ENCODE measurements around the gene ODC1.

Gene ODC1

DNA sequence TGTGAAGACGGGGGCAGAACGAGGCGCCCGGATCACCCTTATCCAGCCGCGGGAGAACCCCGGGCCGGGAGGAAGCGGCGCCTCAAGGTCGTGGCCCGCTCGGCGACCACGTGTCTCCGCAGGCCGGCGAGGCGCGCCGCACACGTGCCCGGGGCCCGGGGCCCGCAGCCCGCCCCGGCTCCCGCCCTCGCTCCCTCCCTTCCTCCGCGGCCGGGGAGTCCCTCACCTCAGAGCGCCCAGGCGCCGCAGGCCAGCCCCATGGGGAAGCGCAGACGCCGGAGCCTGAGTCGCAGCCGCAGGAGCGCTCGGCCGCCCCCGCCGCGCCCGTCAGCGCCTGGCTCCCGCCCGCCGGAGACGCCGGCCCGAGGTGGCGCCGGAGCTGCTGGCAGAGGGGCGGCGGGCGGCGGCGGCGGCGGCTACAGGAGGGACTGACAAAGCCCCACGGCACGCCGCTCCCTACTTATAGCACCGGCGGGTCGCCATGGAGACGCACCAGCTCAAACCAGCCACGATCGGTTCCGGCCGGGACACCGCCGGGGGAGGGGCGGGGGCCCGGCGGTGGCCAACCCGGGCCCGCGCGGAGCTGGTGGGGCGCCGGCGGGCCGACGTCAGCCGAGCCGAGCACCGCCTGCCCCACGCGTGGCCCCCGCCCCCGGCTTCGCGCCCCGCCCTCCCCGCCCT, at the start of gene ODC1:
ODC1 (minus strand) TSS at position 433 of the 681 bp plus-strand sequence. CDS start 3,295 bp downstream, outside the sequence.
- DNase-seq, result peak; percentile 98

DNA sequence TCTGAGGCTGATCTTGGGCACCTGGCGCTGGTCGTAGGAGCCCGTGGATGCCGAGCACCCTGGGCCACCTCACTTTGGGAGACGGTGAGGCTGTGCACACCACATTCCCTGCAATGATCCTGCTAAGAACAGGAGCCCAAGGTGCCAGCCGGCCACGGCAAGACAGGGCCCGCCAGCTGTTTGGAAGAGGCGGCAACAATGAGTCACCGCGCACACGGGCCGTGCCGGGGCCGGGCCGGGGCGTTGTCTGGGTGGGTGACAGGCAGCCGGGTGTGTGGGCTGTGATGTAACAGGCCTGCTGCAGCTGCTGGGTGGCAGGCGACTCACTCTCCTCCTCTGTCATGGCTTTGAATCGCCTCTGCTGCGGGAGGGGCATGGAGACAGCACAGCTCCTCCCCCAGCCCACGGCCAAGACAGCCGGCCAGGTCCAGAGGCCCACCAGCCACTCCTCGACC, 49.7 kb upstream of the ODC1 start:
- peak; percentile 58 for DNase-seq

DNA sequence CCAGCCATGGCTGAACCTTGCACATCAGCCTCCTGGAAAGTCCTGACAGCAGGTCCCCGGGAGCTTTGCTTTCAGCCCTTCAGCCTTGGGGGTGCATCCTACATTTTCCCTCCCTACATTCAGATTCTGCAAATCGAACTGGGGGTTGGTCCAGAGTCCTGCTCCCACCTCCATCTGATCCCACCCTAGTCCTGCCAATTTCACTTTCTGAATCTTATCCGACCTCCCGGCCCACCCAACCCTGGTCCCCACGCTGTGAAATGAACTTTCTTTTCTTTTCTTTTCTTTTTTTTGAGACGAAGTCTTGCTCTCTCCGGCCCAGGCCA, 47.8 kb upstream of the ODC1 start:
- DNase-seq, result no peak

DNA sequence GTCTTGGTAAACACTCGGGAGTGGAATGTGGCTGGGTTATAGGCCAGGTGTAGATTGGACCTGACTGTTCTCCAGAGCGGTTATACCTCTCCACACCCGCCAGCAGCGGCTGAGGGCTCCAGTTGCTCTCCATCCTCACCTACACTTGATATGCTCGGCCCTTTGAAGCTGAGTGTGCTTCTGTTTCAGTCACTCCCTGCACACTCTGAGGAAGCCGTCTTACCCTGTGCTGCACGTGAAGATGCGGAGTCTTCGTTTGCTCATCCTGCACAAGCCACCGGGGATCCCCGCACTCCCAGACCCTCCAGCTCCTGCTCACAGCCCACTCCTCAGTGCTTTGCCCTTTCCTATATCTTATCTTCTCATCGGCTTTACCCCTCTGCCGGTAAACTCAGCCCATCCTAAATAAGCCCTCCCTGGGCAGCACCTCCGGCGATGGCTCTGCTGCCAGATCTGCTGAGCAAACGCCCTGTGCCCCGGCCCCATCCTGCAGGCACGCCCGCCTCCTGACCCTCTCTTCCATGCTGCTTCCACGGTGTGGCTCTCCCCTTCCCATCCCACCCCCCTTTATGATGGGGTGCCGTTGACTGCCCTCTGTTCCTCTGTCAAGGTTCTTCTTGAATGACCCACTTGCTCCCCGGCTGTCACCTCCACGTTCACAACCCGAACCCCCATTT, 47.3 kb upstream of the ODC1 start:
- no peak for DNase-seq

DNA sequence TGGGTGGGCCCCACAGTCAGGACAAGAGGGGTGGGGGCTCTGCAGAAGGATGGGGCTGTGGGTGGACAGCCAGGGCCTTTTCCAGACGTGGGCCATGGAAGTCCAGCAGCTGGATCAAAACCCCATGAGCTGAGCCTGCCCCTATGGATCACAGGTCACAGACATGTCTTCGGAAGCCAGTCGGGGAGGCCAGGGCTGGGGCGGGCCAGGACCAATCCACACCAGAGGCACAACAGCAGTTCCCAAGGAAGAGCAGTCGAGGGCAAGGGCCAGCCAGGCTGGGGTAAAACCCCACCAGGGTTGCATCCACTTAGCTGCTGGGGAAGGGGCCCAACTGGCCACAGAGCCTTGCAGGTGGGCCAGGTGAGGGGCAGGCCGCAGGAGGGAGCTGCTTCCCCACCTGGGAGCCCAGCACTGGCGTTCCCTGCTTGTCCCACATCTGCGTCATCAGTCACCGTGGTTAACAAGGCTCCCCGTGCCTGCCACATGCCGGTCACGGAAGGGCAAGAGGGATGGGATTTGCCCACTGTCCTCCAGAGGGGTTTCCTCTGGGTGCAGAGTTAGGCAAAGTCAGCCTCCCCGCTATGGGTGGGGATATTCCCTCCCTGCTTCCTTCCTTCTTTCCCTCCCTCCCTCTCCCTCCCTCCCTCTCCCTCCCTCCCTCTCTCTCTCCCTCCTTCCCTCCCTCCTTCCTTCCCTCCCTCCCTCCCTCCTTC, 46.4 kb upstream of the ODC1 start:
- no peak for DNase-seq

DNA sequence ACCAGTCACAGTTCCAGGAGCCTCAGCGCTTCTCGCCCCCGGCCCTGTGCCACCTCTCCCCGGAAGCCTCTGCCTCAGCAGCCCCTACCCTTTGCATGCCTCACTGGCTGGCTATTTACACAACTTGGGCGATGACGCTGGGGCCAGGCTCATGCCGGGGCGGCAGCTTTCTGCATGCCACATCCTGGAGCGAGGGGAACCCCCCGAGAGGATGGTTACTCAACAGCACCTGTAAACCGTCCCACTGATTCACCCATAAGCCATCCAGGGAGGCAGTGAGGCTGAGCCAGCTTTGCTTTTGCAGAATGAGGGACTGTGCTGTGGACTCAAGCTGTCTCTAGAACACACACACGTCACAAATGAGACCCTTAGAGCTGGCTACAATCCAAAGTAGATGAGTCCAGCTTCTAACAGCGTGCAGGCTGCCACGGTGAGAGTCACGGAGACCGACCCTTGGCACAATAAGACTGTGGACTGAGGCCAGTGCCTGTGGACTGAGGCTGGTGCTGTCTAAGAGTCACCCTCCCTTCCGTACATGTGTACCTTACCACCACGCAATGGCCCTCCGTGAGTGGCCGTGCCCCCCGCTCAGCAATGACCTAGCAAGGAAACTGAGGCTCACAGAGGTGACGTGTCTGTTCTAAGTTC, 45.6 kb upstream of the ODC1 start:
- peak; percentile 90 for DNase-seq

DNA sequence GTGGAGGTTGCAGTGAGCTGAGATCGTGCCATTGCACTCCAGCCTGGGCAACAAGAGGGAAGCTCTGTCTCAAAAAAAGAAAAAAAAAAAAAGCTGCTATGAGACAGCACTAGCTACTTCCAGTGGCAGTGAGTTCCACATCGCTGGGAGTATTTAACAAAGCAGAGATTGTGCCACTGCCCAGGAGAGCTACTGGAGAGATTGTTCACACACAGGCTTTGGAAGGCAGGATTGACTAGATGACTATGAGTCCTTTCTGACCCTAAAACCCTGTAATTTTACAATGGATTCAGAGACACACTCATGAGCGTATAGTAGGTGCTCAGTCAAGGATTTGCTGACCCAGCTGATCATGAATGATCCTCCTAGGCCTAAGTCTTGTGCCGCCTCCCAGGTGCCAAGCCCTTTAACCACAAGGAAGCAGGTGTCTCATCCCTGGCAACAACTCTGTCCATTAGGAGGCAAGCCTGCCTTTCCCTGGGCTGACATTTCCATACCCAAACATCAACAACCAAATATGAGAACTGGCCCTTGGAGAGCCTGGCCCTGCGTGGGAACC, 45.0 kb upstream of the ODC1 start:
- DNase-seq, result no peak

DNA sequence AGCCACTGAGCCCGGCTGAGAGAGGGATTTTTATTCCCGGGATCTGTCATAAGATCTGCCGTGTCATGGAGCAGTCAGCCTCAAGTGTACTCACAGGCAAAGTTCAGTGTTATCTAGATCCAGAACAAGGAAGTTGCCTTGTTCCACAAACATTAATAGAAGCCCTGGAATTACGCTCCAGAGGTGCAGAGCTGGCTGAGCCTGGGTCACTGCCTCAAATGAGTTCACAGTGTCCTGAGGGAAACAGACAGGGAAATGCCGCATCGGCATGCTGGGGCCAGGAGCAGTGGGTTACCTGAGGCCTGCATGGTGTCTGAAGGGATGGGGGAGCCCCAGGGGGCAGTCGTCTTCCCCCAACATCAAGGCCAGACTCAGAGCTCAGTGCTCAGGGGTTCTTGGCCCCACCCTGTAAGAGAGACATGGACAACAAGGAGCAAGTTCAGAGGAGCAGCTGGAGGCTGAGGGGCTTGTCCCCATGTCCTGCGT, 42.7 kb upstream of the ODC1 start:
- DNase-seq, result no peak

DNA sequence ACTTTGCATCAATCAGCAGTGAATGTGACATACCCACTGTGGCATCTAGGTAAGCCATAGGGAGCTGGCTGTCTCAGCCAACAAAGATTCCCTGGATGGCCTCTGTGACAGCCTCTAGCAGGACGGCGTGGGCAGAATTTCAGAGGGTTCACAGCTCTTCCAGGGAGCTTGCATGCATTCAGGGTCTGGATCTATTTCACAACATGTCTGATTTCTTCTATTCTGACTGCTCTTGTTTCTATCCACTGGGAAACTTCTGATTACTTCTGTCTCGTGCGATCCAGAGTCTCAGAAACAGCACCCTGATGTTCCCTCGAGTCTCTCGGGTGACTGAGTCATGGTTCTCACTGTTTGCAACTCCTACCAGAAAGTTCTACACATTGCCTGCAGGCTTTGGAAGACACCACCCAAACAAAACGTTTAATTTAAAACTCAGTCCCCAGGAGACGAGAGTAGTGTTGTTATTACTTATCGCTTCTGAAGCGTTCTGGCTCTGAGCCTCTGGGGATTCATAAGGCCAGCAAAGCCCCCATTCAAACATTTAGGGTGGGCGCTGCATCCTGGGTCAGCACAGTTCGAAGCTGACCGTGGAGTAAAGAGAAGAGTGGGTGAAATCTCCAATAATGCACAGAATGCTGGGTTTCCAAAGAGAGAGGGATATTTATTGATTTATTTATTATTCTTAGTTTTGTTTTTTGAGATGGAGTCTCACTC, 41.9 kb upstream of the ODC1 start:
- DNase-seq, result no peak

DNA sequence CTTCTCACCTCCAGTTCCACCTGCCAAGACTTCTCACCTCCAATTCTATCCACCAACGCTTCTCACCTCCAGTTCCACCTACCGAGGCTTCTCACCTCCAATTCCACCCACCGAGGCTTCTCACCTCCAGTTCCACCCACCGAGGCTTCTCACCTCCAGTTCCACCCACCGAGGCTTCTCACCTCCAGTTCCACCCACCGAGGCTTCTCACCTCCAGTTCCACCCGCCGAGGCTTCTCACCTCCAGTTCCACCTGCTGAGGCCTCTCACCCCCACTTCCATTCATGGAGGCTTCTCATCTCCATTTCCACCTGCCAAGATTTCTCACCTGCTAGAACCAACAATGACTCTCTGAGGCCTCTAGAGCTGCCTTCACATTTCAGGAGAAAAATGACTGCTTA, 40.0 kb upstream of the ODC1 start:
- DNase-seq, result peak; percentile 4

DNA sequence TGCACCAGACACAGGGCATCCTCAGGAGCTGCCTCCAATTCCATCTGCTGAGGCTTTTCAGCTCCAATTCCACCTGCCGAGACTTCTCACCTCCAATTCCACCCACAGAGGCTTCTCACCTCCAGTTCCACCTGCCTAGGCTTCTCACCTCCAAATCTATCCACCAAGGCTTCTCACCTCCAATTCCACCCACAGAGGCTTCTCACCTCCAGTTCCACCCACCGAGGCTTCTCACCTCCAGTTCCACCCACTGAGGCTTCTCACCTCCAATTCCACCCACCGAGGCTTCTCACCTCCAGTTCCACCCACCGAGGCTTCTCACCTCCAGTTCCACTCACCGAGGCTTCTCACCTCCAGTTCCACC, 39.6 kb upstream of the ODC1 start:
- peak; percentile 19 for DNase-seq

DNA sequence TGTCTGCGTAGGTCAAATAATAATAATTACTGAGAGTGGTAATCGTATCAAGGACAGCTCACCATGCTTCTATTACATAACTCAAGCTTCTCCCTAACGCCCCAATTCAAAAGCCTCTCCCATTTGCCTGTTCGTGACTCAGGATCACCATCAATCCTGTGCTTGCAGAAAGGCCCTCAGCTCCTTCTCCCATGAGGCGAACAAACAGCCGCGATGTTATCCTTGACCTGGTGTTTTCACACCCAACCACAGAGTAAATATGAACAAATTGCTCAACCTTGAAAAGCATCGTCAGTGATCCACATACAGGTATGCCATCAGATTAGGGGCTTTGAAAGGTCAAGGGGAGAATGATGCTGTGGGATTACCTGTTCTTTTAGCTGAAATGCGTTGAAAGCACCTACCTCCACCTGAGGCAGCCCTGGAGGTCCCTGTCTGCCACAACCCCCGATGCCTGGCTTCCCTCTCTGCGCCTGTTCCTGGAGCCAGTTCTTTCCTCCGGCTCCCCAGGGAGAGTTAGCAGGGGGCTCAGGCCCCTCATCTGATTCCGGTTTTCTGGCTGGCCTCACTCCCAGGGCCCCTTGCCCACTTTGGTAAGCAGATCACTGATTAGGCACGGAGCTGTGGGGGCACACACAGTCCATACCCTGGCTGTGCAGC, 39.1 kb upstream of the ODC1 start:
- DNase-seq, result no peak

DNA sequence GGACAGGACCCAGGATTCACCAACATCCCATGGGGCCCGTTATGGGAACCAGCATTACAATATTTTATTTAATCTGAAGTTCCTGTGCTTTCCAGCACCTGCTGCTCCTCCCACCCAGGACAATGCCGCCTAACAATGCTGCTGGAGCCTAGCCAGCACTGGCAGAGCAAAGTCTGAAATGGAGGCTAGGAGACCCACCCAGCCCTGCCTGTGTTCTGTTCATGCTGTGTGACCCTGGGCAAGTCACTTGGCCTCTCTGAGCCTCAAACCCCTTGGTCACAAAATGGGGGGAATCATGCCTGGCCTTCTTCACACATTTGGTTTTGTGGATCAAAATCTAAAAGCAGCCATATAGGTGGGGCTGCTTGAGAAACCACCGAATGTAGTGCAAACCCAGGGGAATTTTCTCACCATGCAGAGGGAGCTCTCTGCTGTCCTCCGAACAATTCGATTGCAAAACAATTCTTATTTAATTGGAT, 38.5 kb upstream of the ODC1 start:
- DNase-seq, result no peak

DNA sequence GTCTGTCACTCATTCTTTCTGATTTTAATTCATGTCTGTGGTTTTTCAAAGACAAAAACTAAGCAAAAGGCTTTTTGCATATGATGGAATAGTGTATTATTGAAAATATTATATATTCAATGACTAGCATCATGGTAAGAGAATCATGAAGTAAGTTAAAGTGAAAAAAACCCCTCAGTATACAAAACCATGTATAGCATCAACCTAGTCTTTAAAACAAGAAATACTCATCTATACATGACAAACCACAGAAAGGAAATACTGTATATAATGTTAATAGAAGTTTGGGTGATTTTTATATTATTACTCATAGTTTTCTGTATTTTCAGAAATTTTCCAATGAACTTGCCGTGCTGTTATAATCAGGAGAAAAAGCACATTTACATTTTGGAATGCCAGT, 38.0 kb upstream of the ODC1 start:
- no peak for DNase-seq

DNA sequence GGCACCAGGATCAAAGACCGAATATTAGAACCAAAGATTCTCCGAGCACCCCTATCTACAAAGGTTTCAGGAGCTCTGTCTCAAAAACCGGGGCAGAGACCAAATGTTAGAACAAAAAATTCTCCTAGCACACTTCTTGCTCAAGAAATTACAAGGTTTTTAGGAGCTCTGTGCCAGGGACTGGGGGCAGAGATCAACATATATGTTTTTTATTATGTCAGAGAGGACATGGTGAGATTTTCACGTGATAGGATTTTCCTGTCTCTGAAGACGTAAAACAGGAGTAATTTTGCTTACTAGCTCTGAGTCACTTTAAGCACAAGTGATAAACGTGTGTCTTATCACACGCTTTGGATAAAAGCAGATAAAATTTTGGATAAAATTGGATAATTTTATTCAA, 34.8 kb upstream of the ODC1 start:
- DNase-seq, result no peak

DNA sequence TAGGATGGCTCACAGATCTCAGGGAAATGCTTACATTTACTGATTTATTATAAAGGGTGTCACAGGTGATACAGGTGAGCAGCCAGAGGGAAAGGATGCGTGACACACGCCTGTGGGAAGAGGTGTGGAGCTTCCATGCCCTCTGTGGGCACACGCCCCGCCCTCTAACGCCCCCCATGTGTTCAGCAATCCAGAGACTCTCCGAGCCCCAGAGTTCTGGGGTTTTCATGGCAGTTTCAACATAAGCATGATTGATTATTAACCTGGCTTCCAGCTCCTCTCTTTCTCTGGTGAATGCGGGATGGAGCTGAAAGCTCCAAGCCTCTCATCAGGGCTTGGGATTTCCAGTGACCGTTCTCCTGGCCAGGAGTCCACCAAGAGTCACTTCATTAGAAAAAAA, 34.3 kb upstream of the ODC1 start:
- DNase-seq, result no peak

DNA sequence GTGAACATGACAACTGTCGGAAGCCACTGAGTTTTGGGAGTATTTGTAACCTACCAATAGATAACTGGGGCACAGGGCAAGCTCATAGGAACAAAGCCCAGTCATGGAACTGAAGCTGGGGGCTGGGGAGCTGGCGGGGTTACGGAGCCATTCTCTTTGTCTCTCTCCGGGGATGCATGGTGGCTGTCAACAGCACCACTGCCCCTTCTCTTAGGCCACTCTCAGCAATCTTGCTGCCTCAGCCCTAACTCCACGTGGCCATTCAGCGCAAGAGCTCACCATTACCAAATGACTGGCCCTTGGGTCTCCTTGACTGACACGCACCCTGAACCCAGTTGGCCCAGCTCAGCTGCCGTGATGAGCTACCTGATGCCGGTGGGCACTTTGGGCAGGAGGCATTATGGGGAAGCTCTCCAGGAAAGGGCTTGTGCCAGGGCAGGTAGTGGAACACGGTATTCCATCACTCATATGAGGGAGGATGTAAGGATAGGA, 33.6 kb upstream of the ODC1 start:
- no peak for DNase-seq

DNA sequence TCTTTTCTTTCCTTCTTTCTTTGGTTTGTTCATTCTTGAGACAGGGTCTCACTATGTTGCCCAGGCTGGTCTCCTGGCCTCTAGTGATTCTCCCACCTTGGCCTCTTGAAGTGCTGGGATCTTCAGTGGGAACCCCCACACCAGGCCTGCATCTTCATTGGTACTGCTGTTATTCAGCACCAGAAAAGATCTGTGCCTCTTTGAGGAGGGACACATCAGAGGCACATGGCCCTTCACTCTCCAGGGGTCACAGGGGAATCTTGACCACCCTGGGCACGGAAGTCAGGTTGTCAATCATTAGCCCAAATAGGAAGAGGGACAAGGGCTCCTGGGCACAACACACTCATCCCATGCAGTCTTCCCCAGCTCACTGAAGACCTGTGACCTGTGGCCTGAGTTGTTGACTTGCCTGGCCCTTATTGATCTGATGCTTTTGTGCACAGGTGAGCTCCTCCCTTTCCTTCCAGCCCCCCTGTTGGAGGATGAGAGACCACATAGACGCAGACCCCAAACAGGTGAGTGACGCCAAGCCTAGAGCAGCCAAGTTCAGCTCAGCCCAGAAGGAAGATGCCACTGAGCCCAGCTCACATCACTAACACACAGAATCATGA, 33.0 kb upstream of the ODC1 start:
- DNase-seq, result no peak

DNA sequence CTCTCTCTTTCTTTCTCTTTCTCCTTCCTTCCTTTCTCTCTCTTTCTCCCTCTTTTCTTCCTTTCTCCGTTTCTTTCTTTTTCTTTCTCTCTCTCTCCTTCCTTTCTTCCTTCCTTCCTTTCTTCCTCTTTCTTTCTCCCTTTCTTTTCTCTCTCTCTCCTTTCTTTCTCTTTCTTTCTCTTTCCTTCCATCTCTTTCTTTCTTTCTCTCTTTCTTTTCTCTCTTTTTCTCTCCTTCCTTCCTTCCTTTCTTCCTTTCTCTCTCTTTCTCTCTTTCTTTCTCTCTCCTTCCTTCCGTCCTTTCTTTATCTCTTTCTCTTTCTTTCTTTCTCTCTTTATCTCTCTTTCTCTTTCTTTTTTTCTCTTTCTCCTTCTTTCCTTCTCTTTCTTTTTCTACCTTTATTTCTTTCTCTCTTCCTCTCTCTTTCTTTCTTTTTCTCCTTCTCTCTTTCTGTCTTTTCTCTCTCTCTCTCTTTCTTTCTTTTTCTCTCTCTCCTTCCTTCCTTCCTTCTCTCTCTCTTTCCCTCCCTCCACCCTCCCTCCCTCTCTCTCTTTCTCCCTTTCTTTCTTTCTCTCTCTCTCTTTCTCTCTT, 32.3 kb upstream of the ODC1 start:
- no peak for DNase-seq

DNA sequence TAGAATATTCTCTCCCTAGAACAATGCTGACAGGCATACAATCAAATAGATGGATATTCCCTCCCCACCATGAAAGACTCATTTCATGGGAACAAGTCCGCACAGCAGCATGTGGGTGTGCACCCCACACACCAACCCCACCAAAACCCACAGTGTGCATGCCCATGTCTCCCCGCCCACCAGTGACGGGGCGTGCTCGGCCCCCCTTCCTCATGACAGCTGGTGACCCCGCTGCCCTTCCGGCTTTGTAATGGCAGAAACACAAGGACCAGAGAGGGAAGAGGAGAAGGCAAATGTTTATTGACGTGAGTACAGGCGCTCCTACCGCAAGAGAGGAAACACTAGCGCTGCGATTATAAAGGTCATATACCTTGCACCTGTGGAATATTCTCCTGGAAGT, 30.8 kb upstream of the ODC1 start:
- no peak for DNase-seq

DNA sequence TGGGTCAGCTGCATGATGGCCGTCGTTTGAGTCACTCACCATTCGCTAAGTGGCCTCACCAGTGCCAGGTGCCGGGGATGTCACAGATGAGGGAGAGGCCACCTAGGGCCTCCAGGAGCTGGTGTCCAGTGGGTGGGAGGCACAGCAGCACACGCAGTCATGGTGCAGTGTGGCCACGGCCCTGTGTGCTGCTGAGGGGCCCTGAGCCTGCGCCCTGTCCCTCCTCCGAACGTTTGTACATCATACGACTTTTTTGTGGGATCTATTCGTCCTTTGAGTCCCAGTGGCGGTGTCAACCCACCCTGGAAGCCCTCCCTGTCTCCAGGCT, 30.1 kb upstream of the ODC1 start:
- DNase-seq, result no peak

Measured in CD4-positive, alpha-beta T cell treated with Interleukin-17A for 1 hour (primary cell).